Measurements from ENCODE around the gene DCC.

- no peak for TF ChIP-seq EZH2 (IDR thresholded peaks at IDR 0.05; ENCODE audit: borderline replicate concordance, insufficient read depth, low read depth, low read length, poor library complexity, severe bottlenecking)
- no peak for TF ChIP-seq CTCF (IDR thresholded peaks at IDR 0.05)
Observed at GRCh38 chr18:52323802-52324201, 16.2 kb upstream of the DCC start.

All from B cell (primary cell).